Effector memory CD4-positive, alpha-beta T cell (primary cell): Measurements from ENCODE around the gene RIPPLY1.

Experiments used
- DNase-seq, 3 donors: peaks; one replicate each; pipeline ENCODE4 v3.0.0-alpha.2; 2020
- H3K27ac ChIP-seq: 2 replicates; pipeline ENCODE4 v1.7.0; 2013; ENCODE audit warnings: mild to moderate bottlenecking, low read length, moderate library complexity; ENCODE audit not compliant: insufficient read depth, poor library complexity, severe bottlenecking
- H3K27me3 ChIP-seq: replicated peaks from 2 replicates; pipeline ENCODE4 v1.7.0; 2013; ENCODE audit warnings: mild to moderate bottlenecking, low read length; ENCODE audit not compliant: insufficient read depth, control insufficient read depth, poor library complexity, severe bottlenecking
- H3K36me3 ChIP-seq: 2 replicates; pipeline ENCODE4 v1.7.0; 2013; ENCODE audit warnings: mild to moderate bottlenecking, low read length, moderate library complexity; ENCODE audit not compliant: control insufficient read depth, insufficient read depth
- H3K4me1 ChIP-seq: 2 replicates; pipeline ENCODE4 v1.7.0; 2013; ENCODE audit warnings: low read length, mild to moderate bottlenecking; ENCODE audit not compliant: control insufficient read depth, insufficient read depth, poor library complexity, severe bottlenecking
- H3K4me3 ChIP-seq: 2 replicates; pipeline ENCODE4 v1.7.0; 2013; ENCODE audit warnings: low read length, low read depth, mild to moderate bottlenecking; ENCODE audit not compliant: insufficient read depth, poor library complexity, severe bottlenecking
- H3K9me3 ChIP-seq: 2 replicates; pipeline ENCODE4 v1.7.0; 2013; ENCODE audit warnings: mild to moderate bottlenecking, low read length, moderate library complexity; ENCODE audit not compliant: control insufficient read depth

The RIPPLY1 gene

GRCh38 chrX:106919932-106920452 lies 16.9 kb upstream of the RIPPLY1 start, which contains the start of gene CLDN2:
Gene CLDN2, plus strand, starts transcription at chrX:106920402. Its CDS starts 7,827 bp downstream, at chrX:106928229.
- DNase-seq, result no peak
- H3K27me3 ChIP-seq, result no peaks in the 10 kb centered on the region
- no peak within 1 kb of the TSS for H3K27ac ChIP-seq
- no peak within 1 kb of the TSS for H3K4me3 ChIP-seq
- no peaks in the 10 kb centered on the region for H3K36me3 ChIP-seq
- H3K9me3 ChIP-seq, result no peaks in the 10 kb centered on the region
- H3K4me1 ChIP-seq, result no peaks in the 10 kb centered on the region

DNA sequence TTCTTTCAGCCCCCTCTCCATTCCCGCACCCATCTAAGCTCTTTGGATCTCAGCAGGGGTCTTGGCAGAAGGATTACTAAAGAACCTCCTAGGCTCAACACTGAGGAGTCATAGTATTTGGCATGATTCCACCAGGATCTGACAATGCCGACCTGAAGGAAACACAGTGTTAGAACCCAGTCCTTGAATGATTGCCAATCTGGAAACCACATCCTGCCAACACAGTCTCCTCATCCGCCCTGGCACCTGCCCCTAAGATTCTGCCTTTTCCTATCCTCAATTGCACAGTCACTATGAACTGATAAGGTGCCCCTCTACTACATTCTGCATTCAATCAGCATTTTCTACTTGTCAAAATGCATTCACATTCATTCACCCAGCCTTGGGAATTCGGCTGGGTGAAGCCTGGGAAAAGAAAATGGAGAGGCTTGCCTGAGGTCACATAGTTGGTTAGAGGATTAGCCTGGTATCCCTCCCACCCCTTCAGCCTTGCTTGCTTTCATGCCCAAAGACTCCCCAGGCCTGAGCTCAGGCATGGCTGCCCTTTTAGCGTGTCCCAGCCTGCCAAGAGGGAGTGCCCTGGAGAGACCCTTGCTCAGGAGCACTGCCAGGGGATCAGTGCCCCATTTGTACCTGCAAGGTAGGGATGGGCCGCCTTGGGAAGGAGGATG lies 14.8 kb upstream of the RIPPLY1 start:
- H3K36me3 ChIP-seq, result no peaks in the 10 kb centered on the region

GRCh38 chrX:106912864-106913263 lies 9.7 kb upstream of the RIPPLY1 start:
- no peak for DNase-seq
- H3K27me3 ChIP-seq, result no peaks in the 10 kb centered on the region
- no peaks in the 10 kb centered on the region for H3K4me1 ChIP-seq
- H3K27ac ChIP-seq, result no peak overlapping the region
- H3K36me3 ChIP-seq, result no peaks in the 10 kb centered on the region
- H3K4me3 ChIP-seq, result no peak overlapping the region
- no peaks in the 10 kb centered on the region for H3K9me3 ChIP-seq

More for the DNA sequence above, 14.8 kb upstream of the RIPPLY1 start:
- H3K9me3 ChIP-seq, result no peaks in the 10 kb centered on the region
- no peak overlapping the region for H3K4me3 ChIP-seq
- no peak for DNase-seq
- no peak overlapping the region for H3K27ac ChIP-seq
- H3K4me1 ChIP-seq, result no peaks in the 10 kb centered on the region
- H3K27me3 ChIP-seq, result no peaks in the 10 kb centered on the region

GRCh38 chrX:106906361-106906760 lies 3.2 kb upstream of the RIPPLY1 start:
- Histone ChIP-seq H3K36me3 (no peaks in the 10 kb centered on the region), H3K4me3 (no peak overlapping the region), H3K9me3 (no peaks in the 10 kb centered on the region), H3K27ac (no peak overlapping the region), H3K4me1 (no peaks in the 10 kb centered on the region), H3K27me3 (no peaks in the 10 kb centered on the region)
- no peak for DNase-seq

GRCh38 chrX:106905064-106905708 lies 2.0 kb upstream of the RIPPLY1 start:
- H3K4me1 ChIP-seq, result no peaks in the 10 kb centered on the region
- no peaks in the 10 kb centered on the region for H3K9me3 ChIP-seq
- H3K27ac ChIP-seq, result no peak overlapping the region
- no peak for DNase-seq
- no peaks in the 10 kb centered on the region for H3K36me3 ChIP-seq
- H3K27me3 ChIP-seq, result no peaks in the 10 kb centered on the region
- H3K4me3 ChIP-seq, result no peak overlapping the region

GRCh38 chrX:106903856-106904528 lies 851 bp upstream of the RIPPLY1 start:
- H3K27ac ChIP-seq, result no peak overlapping the region
- no peaks in the 10 kb centered on the region for H3K36me3 ChIP-seq
- no peak overlapping the region for H3K4me3 ChIP-seq
- H3K9me3 ChIP-seq, result no peaks in the 10 kb centered on the region
- H3K27me3 ChIP-seq, result no peaks in the 10 kb centered on the region
- no peak for DNase-seq
- no peaks in the 10 kb centered on the region for H3K4me1 ChIP-seq

GRCh38 chrX:106902684-106903083 lies 457 bp downstream of the RIPPLY1 start:
- no peak for DNase-seq
- Histone ChIP-seq H3K4me3 (no peak overlapping the region), H3K4me1 (no peaks in the 10 kb centered on the region), H3K9me3 (no peaks in the 10 kb centered on the region), H3K27me3 (no peaks in the 10 kb centered on the region), H3K27ac (no peak overlapping the region), H3K36me3 (no peaks in the 10 kb centered on the region)

DNA sequence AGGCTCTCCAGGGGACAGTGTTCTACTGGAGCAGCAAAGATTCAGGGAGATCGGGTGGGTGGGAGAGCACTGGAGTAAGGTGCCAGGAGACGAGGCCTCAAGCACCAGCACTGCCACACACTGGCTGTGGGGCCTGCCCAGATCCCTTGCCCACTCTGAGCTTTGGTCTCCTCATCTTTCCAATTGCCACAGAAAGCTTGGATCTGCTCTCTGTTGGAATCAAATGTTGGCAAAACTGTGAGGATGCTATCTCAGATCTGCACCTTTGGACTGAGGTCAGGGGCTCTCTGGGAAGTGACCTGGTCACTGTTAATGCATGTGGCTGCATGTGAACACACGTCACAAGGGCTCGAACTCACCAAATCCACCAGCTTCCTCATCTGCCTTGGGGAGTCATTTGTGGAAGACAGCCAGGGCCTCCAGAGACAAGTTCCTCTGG lies 1.3 kb downstream of the RIPPLY1 start:
- Histone ChIP-seq H3K27me3 (no peaks in the 10 kb centered on the region), H3K4me3 (no peak overlapping the region), H3K4me1 (no peaks in the 10 kb centered on the region), H3K36me3 (no peaks in the 10 kb centered on the region), H3K9me3 (no peaks in the 10 kb centered on the region), H3K27ac (no peak overlapping the region)
- DNase-seq, result no peak

DNA sequence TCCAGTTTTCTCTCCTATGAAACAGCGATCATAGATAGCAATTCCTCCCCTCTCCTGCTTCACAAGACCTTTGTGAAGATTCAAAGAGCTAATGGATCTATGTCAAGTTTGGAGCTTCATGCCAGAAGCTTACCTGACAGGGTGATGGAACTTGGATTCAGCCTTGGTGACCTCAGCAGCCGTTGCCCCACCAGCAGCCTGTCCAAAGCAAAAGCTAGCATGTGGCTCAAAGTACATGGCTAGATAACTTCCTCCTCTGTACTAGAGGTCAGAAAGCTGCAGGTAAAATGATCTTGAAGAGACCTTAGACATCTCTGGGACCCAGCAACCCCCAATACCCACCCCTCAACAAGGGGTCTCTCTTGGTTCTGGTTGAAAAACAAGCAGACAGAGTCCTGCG lies 1.8 kb downstream of the RIPPLY1 start:
- Histone ChIP-seq H3K27ac (no peak overlapping the region), H3K9me3 (no peaks in the 10 kb centered on the region), H3K27me3 (no peaks in the 10 kb centered on the region), H3K4me1 (no peaks in the 10 kb centered on the region), H3K36me3 (no peaks in the 10 kb centered on the region), H3K4me3 (no peak overlapping the region)
- no peak for DNase-seq

GRCh38 chrX:106899841-106900240 lies 3.3 kb downstream of the RIPPLY1 start:
- Histone ChIP-seq H3K27ac (no peak overlapping the region), H3K27me3 (no peaks in the 10 kb centered on the region), H3K36me3 (no peaks in the 10 kb centered on the region), H3K4me1 (no peaks in the 10 kb centered on the region), H3K4me3 (no peak overlapping the region), H3K9me3 (no peaks in the 10 kb centered on the region)
- DNase-seq, result no peak
